ENCODE data around the gene TESK2. TPM values are rescaled to one million over a fixed set of nuclear protein-coding genes. Genes with fewer than 3 reads are reported as not detected.
"Not testable (repeated sequence)": the region's sequence is repeated elsewhere in the genome, so short reads cannot be mapped to it uniquely, and the experiment has no call there.

Gene TESK2
- total RNA-seq, 4 donors from 2014 or later: 1.4 to 4.3 (median 3.7) TPM

GRCh38 chr1:45370575-45370974, 120.4 kb downstream of the TESK2 start:
- ATAC-seq (ENCODE audit: low FRiP score) (no peak), DNase-seq (ENCODE audit: low spot score) (no peak)
- no peak for TF ChIP-seq CTCF (IDR thresholded peaks at IDR 0.05)

- DNase-seq (ENCODE audit: low spot score) (no peak), ATAC-seq (ENCODE audit: low FRiP score) (no peak)
- TF ChIP-seq CTCF (IDR thresholded peaks at IDR 0.05): no peak
Measured at GRCh38 chr1:45365051-45365450, 125.9 kb downstream of the TESK2 start.

- TF ChIP-seq CTCF (IDR thresholded peaks at IDR 0.05): no peak
- DNase-seq (ENCODE audit: low spot score) (no peak), ATAC-seq (ENCODE audit: low FRiP score) (no peak)
Measured at GRCh38 chr1:45364294-45364693, 126.7 kb downstream of the TESK2 start.

- not testable (repeated sequence) for DNase-seq (ENCODE audit: low spot score)
- ATAC-seq (ENCODE audit: low FRiP score): peak; percentile 86
Measured at GRCh38 chr1:45360981-45361380, 130.0 kb downstream of the TESK2 start.

- ATAC-seq (ENCODE audit: low FRiP score): no peak
- TF ChIP-seq CTCF (IDR thresholded peaks at IDR 0.05): peak in 1 of 3 donors; percentile 47
- no peak for DNase-seq (ENCODE audit: low spot score)
Measured at GRCh38 chr1:45359882-45360513, 131.0 kb downstream of the TESK2 start.

- no peak for TF ChIP-seq CTCF (IDR thresholded peaks at IDR 0.05)
- no peak for DNase-seq (ENCODE audit: low spot score)
- ATAC-seq (ENCODE audit: low FRiP score): no peak
Measured at GRCh38 chr1:45356186-45356585, 134.8 kb downstream of the TESK2 start.

- DNase-seq (ENCODE audit: low spot score) (no peak), ATAC-seq (ENCODE audit: low FRiP score) (no peak)
- TF ChIP-seq CTCF (IDR thresholded peaks at IDR 0.05): no peak
Measured at GRCh38 chr1:45355683-45356082, 135.3 kb downstream of the TESK2 start.
